Fibroblast of mammary gland (primary cell): Measurements from ENCODE around the gene ADCY2.

ENCODE experiments used
- DNase-seq: peaks from one replicate; pipeline ENCODE4 v3.0.0-alpha.2; 2010; ENCODE audit warnings: low read depth
- H3K4me3 ChIP-seq: 2 replicates; pipeline ENCODE4 v1.5.1; 2011; ENCODE audit warnings: low read depth, mild to moderate bottlenecking, low read length, moderate library complexity; ENCODE audit not compliant: control insufficient read depth
- CTCF ChIP-seq: conservative IDR thresholded peaks from 2 replicates; pipeline ENCODE4 v1.5.1; 2011; ENCODE audit warnings: low read depth, low read length, inconsistent platforms; ENCODE audit not compliant: control insufficient read depth, insufficient read depth

ADCY2 gene

GRCh38 chr5:7493622-7494021 lies 97.7 kb downstream of the ADCY2 start:
- no peak overlapping the region for H3K4me3 ChIP-seq
- DNase-seq = no peak
- no peak for TF ChIP-seq CTCF

- no peak for DNase-seq
- H3K4me3 ChIP-seq = no peak overlapping the region
- no peak for TF ChIP-seq CTCF
These were observed 98.7 kb downstream of the ADCY2 start for GRCh38 chr5:7494481-7495130.

- H3K4me3 ChIP-seq = no peak overlapping the region
- no peak for DNase-seq
- TF ChIP-seq CTCF = no peak
These were observed 99.2 kb downstream of the ADCY2 start for GRCh38 chr5:7495131-7495517.

DNA sequence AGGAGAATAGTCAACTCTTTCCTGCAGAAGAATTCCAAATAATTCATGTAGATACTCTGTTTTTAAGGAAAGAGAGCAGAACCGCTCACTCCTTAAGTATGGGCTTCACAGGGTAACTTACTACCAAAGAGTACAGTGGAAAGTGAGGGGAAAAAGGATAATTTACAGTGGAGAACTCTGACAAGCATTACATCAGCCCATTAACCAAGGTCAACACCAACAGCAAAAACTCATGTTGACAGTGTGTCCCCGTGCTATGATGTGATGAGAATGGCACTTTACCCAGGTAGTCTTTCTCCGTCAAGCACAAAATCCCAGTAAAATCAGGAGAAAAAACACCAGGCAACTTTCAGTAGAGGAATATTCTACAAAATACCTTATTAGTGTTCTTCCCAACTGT lies 104.3 kb downstream of the ADCY2 start:
- no peak for TF ChIP-seq CTCF
- DNase-seq = no peak
- H3K4me3 ChIP-seq = no peak overlapping the region

DNA sequence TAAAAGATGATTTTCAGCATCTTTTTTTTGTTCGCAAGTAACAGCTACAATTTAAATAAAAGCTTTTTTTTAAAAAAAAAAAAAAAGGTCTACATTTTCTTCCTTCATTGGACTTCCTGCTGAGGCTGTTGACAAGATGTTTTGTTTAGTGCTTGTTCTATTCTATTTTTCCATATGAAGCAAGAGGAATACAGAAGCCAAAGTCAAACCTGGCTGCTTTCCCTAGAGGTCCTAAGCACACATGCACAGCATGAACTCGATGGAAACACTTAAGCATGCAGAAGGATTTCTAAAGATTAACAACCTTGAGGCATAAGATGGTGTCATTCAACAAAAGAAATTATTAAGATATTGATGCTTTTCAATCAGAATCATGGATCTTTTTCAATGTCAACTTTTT lies 105.1 kb downstream of the ADCY2 start:
- DNase-seq = no peak
- no peak for TF ChIP-seq CTCF
- no peak overlapping the region for H3K4me3 ChIP-seq

DNA sequence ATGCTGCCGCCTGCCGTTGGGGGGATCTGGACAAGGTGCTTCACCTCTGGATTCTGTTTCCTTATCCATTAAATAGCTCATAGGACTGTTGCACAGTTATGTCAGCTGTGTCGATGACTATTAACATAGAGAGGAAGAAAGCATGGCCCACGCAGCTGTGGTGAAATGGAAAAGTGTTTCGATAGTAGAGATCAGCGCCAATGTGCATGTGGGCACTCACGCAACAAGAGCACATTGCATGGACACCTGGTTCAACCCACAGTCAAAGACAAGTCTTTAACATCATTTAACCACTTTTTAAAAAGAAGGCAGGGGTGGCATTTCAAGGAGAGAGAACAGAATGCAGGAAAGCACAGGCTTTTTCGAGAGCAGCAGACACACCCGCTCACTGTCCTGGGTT lies 107.6 kb downstream of the ADCY2 start:
- H3K4me3 ChIP-seq = no peak overlapping the region
- TF ChIP-seq CTCF = no peak
- no peak for DNase-seq
